KBM-7 (cell line): ENCODE measurements around the gene ASB16.
A peak's percentile ranks its signal among the peaks of the same experiment; 100 is the strongest.

Experiments used
- DNase-seq: peaks from one replicate; pipeline ENCODE4 v3.0.0-alpha.2; 2015
- in situ Hi-C: fragments of 300-500 bp; cut with MboI; formaldehyde crosslinking; loops from 2 replicates; pipeline ENCODE4 v1.14.3; 2020; ENCODE audit warnings: low sequenced_read_pairs, low pct_unique_long_range_greater_than_20kb, mixed read lengths

The ASB16 gene

GRCh38 chr17:44218344-44219107 is 48.0 kb downstream of the ASB16 start:
- peak; percentile 96 for DNase-seq
- in situ Hi-C loops, result loop anchor here (10.0 kb wide), 1 partner anchor 106 kb away; the partner anchor contains the start of gene SLC25A39

DNA sequence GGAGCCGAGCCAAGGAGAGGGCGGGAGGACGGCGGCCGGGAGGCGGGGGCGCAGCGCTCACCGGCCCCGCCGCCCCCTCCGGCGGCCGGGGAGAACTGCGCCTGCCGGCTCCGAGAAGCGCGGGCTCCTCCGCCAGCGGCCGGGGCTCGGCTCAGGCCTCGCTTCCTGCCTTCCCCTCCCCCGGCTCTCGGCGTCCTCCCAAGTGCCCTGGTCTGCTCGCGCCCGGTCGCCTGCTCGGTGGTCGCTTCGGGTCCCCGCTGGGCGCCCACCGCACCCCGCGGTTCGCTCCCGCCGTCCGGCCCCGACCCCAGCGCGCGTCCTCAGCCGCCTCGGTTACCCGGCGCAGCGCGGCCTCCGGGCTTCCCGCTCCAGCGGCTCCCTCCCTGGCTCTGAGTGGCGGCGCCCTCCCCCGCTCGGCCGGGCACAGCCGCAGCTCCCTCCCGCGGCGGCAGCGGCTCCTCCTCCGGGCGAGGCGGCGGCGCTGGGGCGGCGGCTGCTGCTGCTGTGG is 48.7 kb downstream of the ASB16 start:
- DNase-seq, result peak; percentile 59
- in situ Hi-C loops, result loop anchor here (10.0 kb wide), 1 partner anchor 106 kb away; the partner anchor contains the start of gene SLC25A39

- in situ Hi-C loops, result loop anchor here (10.0 kb wide), 1 partner anchor 105 kb away; the partner anchor contains the start of gene SLC25A39
Observed at GRCh38 chr17:44219616-44220212, 49.2 kb downstream of the ASB16 start, which contains the start of gene UBTF. UBTF (minus strand) TSS chr17:44219675; CDS start chr17:44218229, 1,446 bp downstream.

DNA sequence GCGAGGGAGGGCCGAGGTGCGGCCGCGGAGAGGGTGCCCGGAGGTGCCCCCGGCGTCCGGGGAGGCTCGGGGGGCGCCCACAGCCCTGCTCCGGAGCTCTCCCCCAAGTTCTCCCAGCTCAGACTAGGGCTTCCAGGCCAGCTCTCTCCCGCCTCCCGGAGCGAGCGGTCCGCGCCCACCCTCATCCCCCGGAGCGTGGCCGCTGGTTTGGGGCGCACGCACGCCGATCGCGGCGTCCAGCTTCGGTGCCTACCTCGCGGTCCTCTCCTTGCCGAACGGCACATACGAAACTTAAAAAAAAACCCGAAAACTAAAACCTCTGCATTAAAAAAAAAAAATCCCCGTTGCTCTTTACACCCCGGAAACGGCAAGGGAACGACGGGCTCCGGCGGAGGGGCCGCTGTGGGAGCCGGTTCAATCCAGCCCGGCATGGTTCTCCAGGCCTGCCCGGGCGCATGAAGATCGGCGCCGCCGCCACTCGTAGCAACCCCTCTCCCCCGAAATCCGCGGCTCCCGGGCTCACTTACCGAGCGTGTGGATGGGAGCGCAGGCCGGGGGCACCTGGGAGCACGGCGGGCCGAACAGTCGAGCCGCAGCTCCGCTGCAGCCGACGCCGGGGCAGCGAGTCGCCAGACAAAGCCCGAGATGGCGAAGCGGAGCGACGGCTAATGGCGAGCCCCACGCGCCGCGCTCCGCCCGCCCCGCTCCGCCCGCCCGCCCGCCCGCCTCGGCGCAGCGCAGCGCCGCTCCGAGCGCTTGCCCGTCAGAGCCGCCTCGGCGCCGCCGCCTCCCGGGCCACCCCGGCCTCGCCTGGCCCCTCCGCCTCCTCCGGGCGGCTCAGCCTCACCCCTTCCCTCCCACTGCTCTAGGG is 49.9 kb downstream of the ASB16 start:
- peak; percentile 49 for DNase-seq
- in situ Hi-C loops, result no loop called here

More at GRCh38 chr17:44219616-44220212, 49.2 kb downstream of the ASB16 start, which contains the start of gene UBTF:
- DNase-seq, result no peak

GRCh38 chr17:44221084-44221861 is 50.8 kb downstream of the ASB16 start:
- DNase-seq, result peak; percentile 75
- in situ Hi-C loops, result no loop called here

DNA sequence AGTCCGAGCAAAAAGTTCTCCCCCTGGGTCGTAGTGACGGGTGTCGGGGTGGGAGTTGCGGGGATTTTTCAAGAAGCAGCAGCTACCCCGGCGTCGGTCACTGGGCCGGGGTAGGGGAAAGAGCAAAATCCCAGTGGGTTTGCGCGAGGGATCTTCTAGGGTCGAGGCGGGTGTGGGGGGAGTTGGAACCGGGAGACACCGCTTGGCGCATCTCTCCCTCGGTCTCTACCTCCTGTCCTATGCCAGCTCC is 51.3 kb downstream of the ASB16 start:
- no peak for DNase-seq
- in situ Hi-C loops, result no loop called here

DNA sequence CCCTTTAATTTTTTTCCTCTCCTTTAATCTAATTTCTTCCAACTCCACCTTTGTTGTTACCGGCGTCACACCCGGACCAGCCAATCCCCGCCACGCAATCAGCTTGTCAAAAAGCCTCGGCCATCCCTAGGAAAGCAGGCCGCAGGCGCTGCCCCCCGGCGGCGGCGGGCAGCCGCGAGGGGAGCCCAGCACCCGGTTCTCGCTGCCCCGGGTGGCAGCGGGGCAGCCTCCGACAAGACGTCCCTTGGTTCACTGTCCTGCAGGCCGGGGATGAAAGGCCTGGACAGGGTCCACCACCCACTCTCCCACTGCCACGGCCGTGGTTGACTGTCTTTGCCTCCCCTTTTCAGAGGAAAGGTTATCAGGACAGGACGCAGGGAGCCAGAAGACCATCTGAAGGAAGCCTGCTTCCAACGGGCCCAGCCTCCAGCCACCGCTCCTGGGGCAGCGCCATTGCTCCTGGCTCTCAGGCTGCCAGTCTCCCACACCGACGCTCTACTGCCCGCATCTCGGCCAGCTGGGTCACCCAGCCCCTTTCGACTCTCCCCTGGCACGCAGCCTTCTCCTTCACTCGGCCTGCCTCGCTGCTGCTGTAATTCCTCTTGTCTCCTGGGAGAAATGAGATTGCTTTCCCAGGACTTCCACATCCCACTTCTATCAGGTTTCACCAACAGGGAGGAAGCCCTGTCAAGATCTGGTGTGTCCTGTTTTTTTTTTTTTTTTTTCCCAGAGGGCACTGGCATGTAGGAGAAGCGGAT is 51.8 kb downstream of the ASB16 start:
- peak; percentile 69 for DNase-seq
- in situ Hi-C loops, result no loop called here

GRCh38 chr17:44223541-44224071 is 53.1 kb downstream of the ASB16 start:
- in situ Hi-C loops, result no loop called here
- DNase-seq, result no peak
